Activated naive CD4-positive, alpha-beta T cell treated with anti-CD3 and anti-CD28 coated beads, Interleukin-2, amount 50 U/mL, for 72 hours (primary cell): ENCODE results near the gene EMX1. TPM values are rescaled to one million over a fixed set of nuclear protein-coding genes. Genes with fewer than 3 reads are reported as not detected.

ENCODE experiments used
- ATAC-seq, 2 donors: fragments of 150-1000 bp; cut with Tn5 transposase; 2 replicates each; pipeline ENCODE4 v1.10.0; 2021; ENCODE audit warnings: mild to moderate bottlenecking in 2 of 2, moderate library complexity in 2 of 2
- DNase-seq, 2 donors: peaks; one replicate each; pipeline ENCODE4 v3.0.0; 2021 to 2022; ENCODE audit warnings: low spot score in 2 of 2
- H3K27ac Mint-ChIP-seq, 2 donors: one replicate each; pipeline ENCODE4 v1.8.0; 2022; ENCODE audit warnings: mild to moderate bottlenecking in 2 of 2, mixed read lengths in 2 of 2
- H3K36me3 Mint-ChIP-seq, 2 donors: one replicate each; pipeline ENCODE4 v1.8.0; 2022; ENCODE audit warnings: mixed read lengths in 2 of 2
- H3K9me3 Mint-ChIP-seq, 2 donors: one replicate each; pipeline ENCODE4 v1.8.0; 2022; ENCODE audit warnings: mixed read lengths in 2 of 2
- total RNA-seq, 2 donors: library from RNA; stranded (reverse); gene quantifications; one replicate each; pipeline ENCODE4 v1.2.3, GENCODE V29; 2022

The EMX1 gene
- total RNA-seq, 2 donors from 2014 or later = not detected

- Mint-ChIP-seq H3K27ac (no peak overlapping the region), H3K9me3 (no peaks in the 10 kb centered on the region), H3K36me3 (no peaks in the 10 kb centered on the region)
- DNase-seq = no peak
- no peak for ATAC-seq
Observed at GRCh38 chr2:72945450-72946019, 28.2 kb downstream of the EMX1 start.

- Mint-ChIP-seq H3K27ac (no peak overlapping the region), H3K9me3 (no peaks in the 10 kb centered on the region), H3K36me3 (no peaks in the 10 kb centered on the region)
- no peak for DNase-seq
- no peak for ATAC-seq
Observed at GRCh38 chr2:72946466-72946865, 29.1 kb downstream of the EMX1 start.

DNA sequence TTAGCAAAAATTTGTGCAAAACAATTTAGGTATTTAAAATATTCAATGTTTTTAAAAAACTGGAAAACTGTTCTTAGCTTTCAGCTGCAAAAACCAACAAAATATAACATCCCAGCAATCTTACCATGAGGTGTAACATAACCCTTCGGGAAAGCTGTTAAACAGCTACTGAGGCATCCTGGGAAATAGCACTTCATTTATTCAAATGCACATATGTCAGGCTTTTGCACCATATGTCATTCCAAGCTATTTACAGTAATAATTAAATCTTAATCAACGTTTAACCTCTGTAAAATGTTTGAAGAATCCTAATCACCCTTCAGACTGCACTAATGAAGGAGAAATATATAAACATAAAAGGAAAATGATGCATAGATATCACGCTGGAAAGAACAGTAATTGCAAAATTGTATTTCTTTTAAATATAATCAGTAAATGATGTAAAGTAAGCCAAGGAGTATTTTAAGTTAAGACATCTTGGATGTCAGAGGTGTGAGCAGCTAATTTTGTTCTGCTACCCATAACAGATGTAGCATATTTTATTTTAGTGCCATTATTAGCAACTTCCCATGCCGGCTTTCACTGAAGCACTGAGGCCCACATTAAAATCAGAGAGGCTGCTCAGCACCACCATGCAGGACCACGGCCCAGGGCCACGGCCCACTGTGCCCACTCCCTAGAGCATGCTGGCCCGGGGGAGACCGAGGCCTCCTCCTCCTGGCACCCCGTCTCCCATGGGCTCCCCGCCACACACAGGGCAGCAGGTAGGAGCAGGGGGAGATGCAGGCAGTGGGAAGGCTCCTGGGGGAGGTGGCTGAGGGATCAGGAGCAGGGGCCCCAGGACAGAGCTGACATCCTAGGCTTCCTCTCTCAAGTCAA lies 30.9 kb downstream of the EMX1 start:
- H3K36me3 Mint-ChIP-seq = no peaks in the 10 kb centered on the region
- H3K27ac Mint-ChIP-seq = no peak overlapping the region
- peaks cover 0 to under 1% of the 10 kb centered on the region in 2 donors for H3K9me3 Mint-ChIP-seq
- no peak for DNase-seq
- ATAC-seq = no peak

DNA sequence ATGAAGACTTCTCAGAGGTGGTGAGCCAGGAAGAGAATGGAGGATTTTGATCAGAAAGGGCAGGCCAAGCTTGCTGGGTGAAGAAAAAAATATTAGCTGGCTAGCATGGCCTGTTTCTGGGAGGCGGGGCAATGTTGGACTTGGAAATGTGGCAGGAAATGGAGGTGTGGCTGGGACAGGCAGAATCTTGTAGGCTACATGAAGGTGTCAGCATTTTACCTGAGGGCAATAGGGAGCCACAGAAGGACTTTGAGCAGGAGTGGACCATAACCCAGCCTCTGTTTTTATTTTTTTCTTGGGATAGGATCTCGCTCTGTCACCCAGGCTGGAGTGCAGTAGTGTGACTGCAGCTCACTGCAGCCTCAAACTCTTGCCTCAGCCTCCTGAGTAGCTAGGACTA lies 31.7 kb downstream of the EMX1 start:
- ATAC-seq = no peak
- no peak for DNase-seq
- peaks cover 0 to 4% of the 10 kb centered on the region in 2 donors for H3K9me3 Mint-ChIP-seq
- H3K27ac Mint-ChIP-seq = peak overlapping the region in 1 of 2 donors; percentile 67
- no peaks in the 10 kb centered on the region for H3K36me3 Mint-ChIP-seq

DNA sequence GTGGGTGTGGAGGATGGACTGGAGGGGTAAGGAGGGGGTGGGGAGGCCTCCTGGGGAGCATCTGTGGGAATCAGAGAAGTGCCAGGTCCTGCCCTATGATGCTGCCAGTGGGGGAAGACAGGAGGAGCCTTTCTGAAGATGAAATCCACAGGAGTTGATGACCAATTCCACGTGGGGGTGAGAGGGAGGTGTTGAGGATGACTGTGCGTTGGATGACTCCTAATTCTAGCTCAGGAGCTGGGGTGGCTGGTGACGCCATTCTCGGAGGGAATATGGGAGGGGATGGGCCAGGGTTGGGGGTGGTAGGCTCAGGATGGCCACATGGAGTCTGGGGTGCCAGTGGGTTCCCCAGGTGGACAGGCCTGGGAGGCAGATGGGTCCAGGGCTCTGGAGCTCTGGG lies 32.3 kb downstream of the EMX1 start:
- ATAC-seq (no peak), DNase-seq (no peak)
- no peak overlapping the region for H3K27ac Mint-ChIP-seq
- peaks cover 0 to 4% of the 10 kb centered on the region in 2 donors for H3K9me3 Mint-ChIP-seq
- no peaks in the 10 kb centered on the region for H3K36me3 Mint-ChIP-seq

- H3K36me3 Mint-ChIP-seq = no peaks in the 10 kb centered on the region
- ATAC-seq (no peak), DNase-seq (no peak)
- H3K9me3 Mint-ChIP-seq = peaks cover 0 to 4% of the 10 kb centered on the region in 2 donors
- no peak overlapping the region for H3K27ac Mint-ChIP-seq
Observed at GRCh38 chr2:72950558-72951255, 33.4 kb downstream of the EMX1 start.

- H3K9me3 Mint-ChIP-seq = peaks cover 0 to 4% of the 10 kb centered on the region in 2 donors
- H3K36me3 Mint-ChIP-seq = no peaks in the 10 kb centered on the region
- ATAC-seq = no peak
- no peak overlapping the region for H3K27ac Mint-ChIP-seq
- no peak for DNase-seq
Observed at GRCh38 chr2:72951303-72952095, 34.2 kb downstream of the EMX1 start.

- ATAC-seq (no peak), DNase-seq (no peak)
- no peak overlapping the region for H3K27ac Mint-ChIP-seq
- H3K9me3 Mint-ChIP-seq = peaks cover 0 to 4% of the 10 kb centered on the region in 2 donors
- no peaks in the 10 kb centered on the region for H3K36me3 Mint-ChIP-seq
Observed at GRCh38 chr2:72952110-72952823, 34.9 kb downstream of the EMX1 start.

DNA sequence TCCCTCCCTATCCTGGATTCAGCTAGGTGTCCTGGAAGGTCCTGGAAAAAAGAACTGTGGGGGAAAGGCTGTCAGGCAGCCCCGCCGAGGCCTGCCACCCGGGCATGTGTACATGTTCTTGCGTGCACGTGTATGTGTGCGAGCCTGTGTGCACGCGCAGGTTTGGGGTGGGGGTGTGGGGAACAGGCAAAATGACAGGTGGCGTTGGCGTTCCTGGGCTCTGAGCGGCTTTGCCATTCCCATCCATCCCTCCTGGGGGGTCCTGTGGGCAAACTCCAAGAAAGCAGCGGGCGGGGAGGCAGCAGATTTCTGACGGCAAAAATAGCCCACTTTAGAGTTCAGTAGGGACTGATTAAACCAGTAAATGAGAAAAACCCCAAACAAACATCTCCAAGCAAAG lies 35.6 kb downstream of the EMX1 start:
- Mint-ChIP-seq H3K9me3 (peaks cover 0 to 4% of the 10 kb centered on the region in 2 donors), H3K36me3 (no peaks in the 10 kb centered on the region), H3K27ac (no peak overlapping the region)
- DNase-seq (no peak), ATAC-seq (no peak)

DNA sequence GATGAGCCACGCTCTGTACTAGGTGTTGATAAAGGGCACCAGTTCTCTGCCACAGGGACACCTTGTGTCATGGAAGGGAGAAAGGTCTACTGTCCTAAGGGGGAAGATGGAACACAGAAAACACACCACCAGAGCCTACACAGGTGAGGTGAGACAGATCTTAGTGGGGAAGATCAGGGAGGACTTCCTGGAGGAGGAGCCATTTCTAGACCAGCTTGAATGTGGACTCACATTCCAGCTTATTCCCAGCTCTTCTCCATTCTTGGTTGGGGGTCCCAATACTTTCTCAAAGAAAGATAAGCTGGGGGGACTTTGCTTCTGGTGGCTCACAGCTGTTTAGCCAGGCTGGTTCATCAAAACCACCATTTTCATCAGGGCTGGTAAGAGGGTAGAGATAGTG lies 36.2 kb downstream of the EMX1 start:
- ATAC-seq (no peak), DNase-seq (no peak)
- no peaks in the 10 kb centered on the region for H3K36me3 Mint-ChIP-seq
- H3K9me3 Mint-ChIP-seq = peaks cover 0 to 4% of the 10 kb centered on the region in 2 donors
- peak overlapping the region; percentile 44 to 85 for H3K27ac Mint-ChIP-seq

DNA sequence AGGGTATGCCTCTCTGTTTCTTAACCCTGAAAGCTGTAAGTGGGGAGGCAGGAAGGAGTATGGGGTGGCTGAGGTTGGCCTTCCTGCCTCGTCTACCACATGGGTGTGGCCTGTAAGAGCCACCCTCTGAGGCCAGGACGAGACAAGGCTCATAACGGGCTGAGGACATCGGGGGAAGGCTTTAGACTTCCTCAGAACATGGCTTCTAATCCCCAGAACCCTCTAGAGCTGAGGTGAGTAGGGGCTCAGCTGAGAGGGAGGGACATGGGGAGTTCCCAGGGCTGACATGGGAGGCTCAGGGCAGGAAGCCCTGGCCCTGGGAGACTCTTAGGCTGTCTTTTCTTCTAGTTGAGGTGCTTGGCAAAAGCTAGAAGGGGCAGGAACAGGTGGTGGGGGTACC lies 36.7 kb downstream of the EMX1 start:
- DNase-seq = no peak
- H3K27ac Mint-ChIP-seq = peak overlapping the region; percentile 44 to 85
- H3K36me3 Mint-ChIP-seq = no peaks in the 10 kb centered on the region
- H3K9me3 Mint-ChIP-seq = peaks cover 0 to 4% of the 10 kb centered on the region in 2 donors
- peak; percentile 69 to 75 for ATAC-seq

DNA sequence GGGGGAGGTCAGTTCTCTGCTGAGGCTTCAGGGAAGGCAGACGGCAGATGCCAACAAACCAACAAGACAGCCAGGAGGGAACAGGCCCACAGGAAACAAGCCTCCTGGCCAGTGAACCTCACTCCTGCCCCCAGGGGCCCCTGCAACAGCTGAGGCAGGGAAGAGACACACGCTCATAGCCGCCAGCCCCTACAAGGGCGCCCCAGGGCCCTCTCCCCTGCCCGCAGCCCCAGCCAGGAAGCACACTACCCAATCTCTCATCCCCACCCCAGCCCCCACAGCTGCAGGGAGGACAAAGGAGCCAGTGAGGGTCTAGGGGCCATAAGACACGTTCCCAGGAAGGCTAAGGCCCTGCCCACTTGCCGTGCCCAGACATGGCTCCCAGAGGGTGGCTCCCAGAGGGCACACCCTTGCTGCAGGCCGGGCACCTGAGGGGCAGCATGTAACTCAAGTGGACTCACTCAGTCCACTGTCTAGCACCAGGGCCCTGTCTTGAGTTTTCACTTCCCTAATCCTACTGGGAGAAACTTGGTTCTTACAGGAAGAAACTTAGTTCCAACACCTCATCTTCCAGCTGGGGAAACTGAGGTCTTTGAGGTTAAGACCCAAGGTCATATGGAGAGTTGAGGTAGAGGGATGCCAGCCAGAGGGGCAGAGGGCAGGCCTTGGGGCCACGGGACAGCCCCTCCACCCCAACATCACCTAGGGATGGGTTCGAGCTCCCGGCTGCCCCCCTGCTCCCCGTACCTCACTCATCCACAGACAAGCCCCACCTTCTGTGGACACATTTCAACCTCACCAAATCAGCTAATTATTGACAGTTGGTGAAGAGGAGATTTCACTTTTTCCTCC lies 37.3 kb downstream of the EMX1 start:
- peak overlapping the region; percentile 14 to 44 for H3K27ac Mint-ChIP-seq
- H3K9me3 Mint-ChIP-seq = peaks cover 0 to 4% of the 10 kb centered on the region in 2 donors
- no peaks in the 10 kb centered on the region for H3K36me3 Mint-ChIP-seq
- DNase-seq = no peak
- ATAC-seq = no peak

GRCh38 chr2:72955228-72956049 lies 38.1 kb downstream of the EMX1 start:
- no peak overlapping the region for H3K27ac Mint-ChIP-seq
- H3K9me3 Mint-ChIP-seq = peaks cover 0 to 4% of the 10 kb centered on the region in 2 donors
- H3K36me3 Mint-ChIP-seq = no peaks in the 10 kb centered on the region
- DNase-seq = no peak
- no peak for ATAC-seq

DNA sequence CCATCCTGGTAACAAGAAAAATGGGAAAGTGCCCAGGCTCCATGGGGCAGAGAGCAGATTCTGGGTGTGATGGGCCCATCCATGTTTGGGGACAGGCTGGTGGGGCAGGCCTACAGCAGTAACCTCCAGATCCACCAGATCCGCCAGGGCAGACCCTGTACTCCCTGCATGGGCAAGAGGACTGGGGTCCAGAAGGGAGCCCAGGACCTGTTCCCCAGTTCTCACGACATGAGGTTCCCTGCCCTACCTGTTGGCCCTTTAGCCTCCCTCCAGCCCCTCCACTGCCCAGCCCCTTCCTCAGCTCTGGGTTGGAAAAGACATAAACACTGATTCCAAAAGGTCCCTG lies 38.7 kb downstream of the EMX1 start:
- H3K36me3 Mint-ChIP-seq = no peaks in the 10 kb centered on the region
- ATAC-seq = no peak
- H3K27ac Mint-ChIP-seq = no peak overlapping the region
- no peak for DNase-seq
- H3K9me3 Mint-ChIP-seq = peaks cover 0 to 4% of the 10 kb centered on the region in 2 donors

GRCh38 chr2:72956936-72957335 lies 39.6 kb downstream of the EMX1 start:
- H3K36me3 Mint-ChIP-seq = no peaks in the 10 kb centered on the region
- no peak overlapping the region for H3K27ac Mint-ChIP-seq
- peaks cover 0 to 4% of the 10 kb centered on the region in 2 donors for H3K9me3 Mint-ChIP-seq
- ATAC-seq (no peak), DNase-seq (no peak)
